Osteocyte (in vitro differentiated cells): ENCODE measurements around the gene KRTAP21-1. TPM values are rescaled to one million over a fixed set of nuclear protein-coding genes. Genes with fewer than 3 reads are reported as not detected.

Experiments
- DNase-seq: peaks from one replicate; pipeline ENCODE4 v3.0.0; 2021; ENCODE audit warnings: mixed read lengths; ENCODE audit not compliant: unreplicated experiment; ENCODE audit errors: extremely low spot score
- H3K27ac Mint-ChIP-seq: one replicate; pipeline ENCODE4 v1.8.0; 2021; ENCODE audit warnings: mild to moderate bottlenecking, mixed read lengths; ENCODE audit not compliant: unreplicated experiment
- H3K27me3 Mint-ChIP-seq: one replicate; pipeline ENCODE4 v1.8.0; 2021; ENCODE audit warnings: mixed read lengths; ENCODE audit not compliant: unreplicated experiment
- H3K36me3 Mint-ChIP-seq: one replicate; pipeline ENCODE4 v1.8.0; 2021; ENCODE audit warnings: mixed read lengths; ENCODE audit not compliant: unreplicated experiment
- H3K4me1 Mint-ChIP-seq: one replicate; pipeline ENCODE4 v1.8.0; 2021; ENCODE audit warnings: mixed read lengths; ENCODE audit not compliant: unreplicated experiment
- H3K4me3 Mint-ChIP-seq: one replicate; pipeline ENCODE4 v1.8.0; 2021; ENCODE audit warnings: mild to moderate bottlenecking, moderate library complexity, mixed read lengths; ENCODE audit not compliant: unreplicated experiment
- H3K9me3 Mint-ChIP-seq: one replicate; pipeline ENCODE4 v1.8.0; 2021; ENCODE audit warnings: mixed read lengths; ENCODE audit not compliant: unreplicated experiment
- CTCF ChIP-seq: fragments of 200-600 bp; sonication (generic); IDR thresholded peaks from 2 replicates; pipeline ENCODE4 v1.5.0; 2021; ENCODE audit warnings: antibody characterized with exemption, mild to moderate bottlenecking, moderate library complexity
- total RNA-seq: library from RNA; stranded (reverse); gene quantifications from 2 replicates; pipeline ENCODE4 v1.2.1, GENCODE V29; 2021

Gene KRTAP21-1
- total RNA-seq, 1 donor from 2014 or later, result not detected

GRCh38 chr21:30714456-30714855 lies 40.8 kb downstream of the KRTAP21-1 start:
- DNase-seq, result no peak
- no peaks in the 10 kb centered on the region for H3K36me3 Mint-ChIP-seq
- H3K4me3 Mint-ChIP-seq, result no peak overlapping the region
- TF ChIP-seq CTCF, result no peak
- peaks cover 16% of the 10 kb centered on the region for H3K9me3 Mint-ChIP-seq
- H3K27me3 Mint-ChIP-seq, result no peaks in the 10 kb centered on the region
- H3K27ac Mint-ChIP-seq, result no peak overlapping the region
- no peaks in the 10 kb centered on the region for H3K4me1 Mint-ChIP-seq

DNA sequence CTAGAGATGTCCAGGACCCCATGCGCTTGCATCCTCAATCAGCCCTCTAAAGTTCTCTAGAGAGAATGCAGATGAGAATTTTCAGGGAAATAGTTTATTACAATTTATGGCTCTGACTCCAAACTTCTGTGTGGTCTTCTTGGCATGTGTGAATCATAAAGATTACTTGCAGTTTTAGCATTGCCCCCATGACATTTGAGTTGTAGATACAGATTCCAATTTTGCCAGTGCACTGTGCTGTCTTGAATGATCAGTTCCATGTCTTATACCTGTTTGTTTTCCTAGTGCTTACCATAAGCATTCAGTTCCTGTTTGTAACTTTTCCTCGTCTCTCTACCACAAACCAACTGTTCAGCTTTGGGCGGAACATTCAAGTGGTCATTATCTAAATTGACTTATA lies 41.5 kb downstream of the KRTAP21-1 start:
- Mint-ChIP-seq H3K9me3 (peaks cover 16% of the 10 kb centered on the region), H3K27me3 (no peaks in the 10 kb centered on the region), H3K36me3 (no peaks in the 10 kb centered on the region), H3K4me1 (no peaks in the 10 kb centered on the region), H3K27ac (no peak overlapping the region), H3K4me3 (no peak overlapping the region)
- no peak for TF ChIP-seq CTCF
- DNase-seq, result no peak

- H3K36me3 Mint-ChIP-seq, result no peaks in the 10 kb centered on the region
- no peak overlapping the region for H3K4me3 Mint-ChIP-seq
- H3K27ac Mint-ChIP-seq, result no peak overlapping the region
- no peak for TF ChIP-seq CTCF
- DNase-seq, result no peak
- no peaks in the 10 kb centered on the region for H3K27me3 Mint-ChIP-seq
- H3K4me1 Mint-ChIP-seq, result no peaks in the 10 kb centered on the region
- peaks cover 16% of the 10 kb centered on the region for H3K9me3 Mint-ChIP-seq
Observed at GRCh38 chr21:30710499-30710898, 44.7 kb downstream of the KRTAP21-1 start.

GRCh38 chr21:30707409-30707808 lies 47.8 kb downstream of the KRTAP21-1 start:
- no peaks in the 10 kb centered on the region for H3K36me3 Mint-ChIP-seq
- no peak for DNase-seq
- peaks cover 13% of the 10 kb centered on the region for H3K9me3 Mint-ChIP-seq
- no peak for TF ChIP-seq CTCF
- no peaks in the 10 kb centered on the region for H3K27me3 Mint-ChIP-seq
- H3K4me1 Mint-ChIP-seq, result no peaks in the 10 kb centered on the region
- no peak overlapping the region for H3K27ac Mint-ChIP-seq
- H3K4me3 Mint-ChIP-seq, result no peak overlapping the region

Other genes starting within 250 kb of the KRTAP21-1 start
- gene KRTAP19-6, start 213.6 kb downstream of the KRTAP21-1 start, total RNA-seq, result not detected in 2 replicates
- gene KRTAP19-7, start 194.1 kb downstream of the KRTAP21-1 start, total RNA-seq, result not detected in 2 replicates
- gene KRTAP22-2, start 165.0 kb downstream of the KRTAP21-1 start, total RNA-seq, result not detected in 2 replicates
- gene KRTAP6-3, start 163.0 kb downstream of the KRTAP21-1 start, total RNA-seq, result not detected in 2 replicates
- not detected in 2 replicates for gene KRTAP6-2, start 156.5 kb downstream of the KRTAP21-1 start, total RNA-seq
- gene KRTAP22-1, start 154.3 kb downstream of the KRTAP21-1 start, total RNA-seq, result not detected in 2 replicates
- gene KRTAP6-1, start 141.5 kb downstream of the KRTAP21-1 start, total RNA-seq, result not detected in 2 replicates
- not detected in 2 replicates for gene KRTAP20-1, start 139.0 kb downstream of the KRTAP21-1 start, total RNA-seq
- gene KRTAP20-4, start 134.8 kb downstream of the KRTAP21-1 start, total RNA-seq, result not detected in 2 replicates
- gene KRTAP20-2, start 120.2 kb downstream of the KRTAP21-1 start, total RNA-seq, result not detected in 2 replicates
- gene KRTAP20-3, start 112.6 kb downstream of the KRTAP21-1 start, total RNA-seq, result not detected in 2 replicates
- not detected in 2 replicates for gene KRTAP21-3, start 36.7 kb downstream of the KRTAP21-1 start, total RNA-seq
- not detected in 2 replicates for gene KRTAP21-2, start 8.2 kb downstream of the KRTAP21-1 start, total RNA-seq
- gene KRTAP8-1, start 57.8 kb upstream of the KRTAP21-1 start, total RNA-seq, result not detected in 2 replicates
- gene KRTAP7-1, start 74.3 kb upstream of the KRTAP21-1 start, total RNA-seq, result not detected in 2 replicates
- not detected in 2 replicates for gene KRTAP11-1, start 126.2 kb upstream of the KRTAP21-1 start, total RNA-seq